Kasumi-1 (cell line): ENCODE data around the gene CLIP2.

ENCODE experiments used
- DNase-seq, 2 experiments: peaks; one replicate each; lab custom pipeline; 2025; lab: John Stamatoyannopoulos, UW

CLIP2 gene

GRCh38 chr7:74271742-74272141 is 17.5 kb upstream of the CLIP2 start:
- peak; percentile 40 to 59 for DNase-seq

- peak; percentile 88 to 92 for DNase-seq
Measured at GRCh38 chr7:74272305-74273038, 16.7 kb upstream of the CLIP2 start.

- DNase-seq, result peak in 1 of 2 experiments; percentile 32
Measured at GRCh38 chr7:74275401-74275881, 13.8 kb upstream of the CLIP2 start.

- DNase-seq, result no peak
Measured at GRCh38 chr7:74277636-74278035, 11.6 kb upstream of the CLIP2 start.

GRCh38 chr7:74280985-74281384 is 8.2 kb upstream of the CLIP2 start:
- no peak for DNase-seq

- no peak for DNase-seq
Measured at GRCh38 chr7:74282748-74283459, 6.3 kb upstream of the CLIP2 start.

- peak in 1 of 2 experiments; percentile 26 for DNase-seq
Measured at GRCh38 chr7:74283858-74284447, 5.3 kb upstream of the CLIP2 start.

- DNase-seq, result no peak
Measured at GRCh38 chr7:74284781-74285259, 4.4 kb upstream of the CLIP2 start.

- no peak for DNase-seq
Measured at GRCh38 chr7:74286131-74286530, 3.1 kb upstream of the CLIP2 start.

- no peak for DNase-seq
Measured at GRCh38 chr7:74287303-74288033, 1.7 kb upstream of the CLIP2 start.

GRCh38 chr7:74288034-74288881 is 949 bp upstream of the CLIP2 start:
- no peak for DNase-seq

- no peak for DNase-seq
Measured at GRCh38 chr7:74289659-74290552, 699 bp downstream of the CLIP2 start.

- DNase-seq, result no peak
Measured at GRCh38 chr7:74290553-74290950, 1.3 kb downstream of the CLIP2 start.

- peak in 1 of 2 experiments; percentile 28 for DNase-seq
Measured at GRCh38 chr7:74290981-74291441, 1.8 kb downstream of the CLIP2 start.

GRCh38 chr7:74291535-74291934 is 2.3 kb downstream of the CLIP2 start:
- no peak for DNase-seq

- peak; percentile 78 to 84 for DNase-seq
Measured at GRCh38 chr7:74292757-74293576, 3.8 kb downstream of the CLIP2 start.

- no peak for DNase-seq
Measured at GRCh38 chr7:74293577-74293908, 4.3 kb downstream of the CLIP2 start.

GRCh38 chr7:74294191-74294998 is 5.2 kb downstream of the CLIP2 start:
- DNase-seq, result no peak
